ENCODE measurements around the gene BEST3.

Gene BEST3

DNA sequence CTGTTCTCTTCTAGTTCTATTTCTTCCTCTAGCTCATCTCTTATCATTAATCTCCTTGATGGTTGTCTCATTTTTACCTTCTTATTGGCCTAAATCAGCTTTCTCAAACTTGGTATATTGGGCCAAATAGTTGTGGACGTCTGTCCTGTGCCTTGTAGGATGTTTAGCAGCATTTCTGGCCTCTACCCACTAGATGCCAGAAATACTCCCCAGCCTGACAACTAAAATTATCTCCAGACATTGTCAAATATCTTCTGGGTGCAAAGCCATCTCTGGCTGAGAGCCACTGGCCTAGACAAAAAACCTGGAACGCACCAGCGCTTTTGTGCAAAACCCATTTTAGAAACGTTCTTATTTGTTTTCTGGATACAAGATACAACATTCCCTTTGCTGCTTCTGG is 49.6 kb downstream of the BEST3 start:
- CTCF ChIA-PET, result interaction anchor here (2.0 kb wide), 1 partner anchor 9 kb away, joined by 8 read pairs; no protein-coding TSS in a partner anchor
- DNase-seq, result no peak
- H3K4me1 ChIP-seq (ENCODE audit: control extremely low read depth in 1 of 4, control insufficient read depth in 4 of 4, insufficient read depth in 4 of 4, low read length in 3 of 4), result no peaks in the 10 kb centered on the region
- H3K27me3 ChIP-seq (replicated peaks in 2 of 5; ENCODE audit: control insufficient read depth in 4 of 5, insufficient read depth in 5 of 5, low read length in 4 of 5), result peaks cover 0 to 2% (median 0%) of the 10 kb centered on the region in 5 experiments
- POLR2A ChIA-PET, result no interaction called here
- WGBS (ENCODE audit: insufficient coverage), result 84% methylated on average over 3 of the region's 4 CpGs
- H3K27ac ChIP-seq (ENCODE audit: insufficient read depth in 1 of 2, low read depth in 1 of 2, low read length in 2 of 2, poor library complexity in 1 of 2, severe bottlenecking in 2 of 2), result no peak overlapping the region
- H3K9me3 ChIP-seq (ENCODE audit: control extremely low read depth in 1 of 5, control insufficient read depth in 4 of 5, insufficient read depth in 2 of 5, low read depth in 1 of 5, low read length in 4 of 5), result no peaks in the 10 kb centered on the region
- no peak overlapping the region for H3K4me3 ChIP-seq (ENCODE audit: control insufficient read depth in 1 of 7, extremely low read depth in 1 of 7, insufficient read depth in 4 of 7, low read depth in 2 of 7, low read length in 6 of 7)
- no peaks in the 10 kb centered on the region for H3K36me3 ChIP-seq (ENCODE audit: control insufficient read depth in 4 of 4, insufficient read depth in 4 of 4, low read length in 3 of 4)

DNA sequence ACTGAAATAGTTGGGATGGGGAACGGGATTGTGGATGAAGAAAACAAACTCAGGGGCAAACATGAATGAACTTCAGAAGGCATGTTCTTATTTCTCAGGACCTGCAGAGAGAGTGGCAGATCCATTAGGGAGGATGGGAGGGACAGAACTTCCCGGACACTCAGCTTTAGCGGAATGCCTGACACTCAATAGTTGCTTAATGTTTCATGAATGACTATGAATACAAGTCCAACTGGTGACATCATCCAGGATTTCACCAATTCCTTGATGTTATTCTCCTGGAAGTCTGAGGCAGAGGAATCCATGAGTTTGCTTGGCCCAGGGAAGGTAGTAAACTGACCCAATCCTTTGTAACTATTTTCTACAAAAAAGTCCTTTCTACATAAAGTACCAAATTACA is 50.6 kb downstream of the BEST3 start:
- Histone ChIP-seq H3K9me3 (ENCODE audit: control extremely low read depth in 1 of 5, control insufficient read depth in 4 of 5, insufficient read depth in 2 of 5, low read depth in 1 of 5, low read length in 4 of 5) (no peaks in the 10 kb centered on the region), H3K27me3 (replicated peaks in 2 of 5; ENCODE audit: control insufficient read depth in 4 of 5, insufficient read depth in 5 of 5, low read length in 4 of 5) (peaks cover 0 to 2% (median 0%) of the 10 kb centered on the region in 5 experiments), H3K36me3 (ENCODE audit: control insufficient read depth in 4 of 4, insufficient read depth in 4 of 4, low read length in 3 of 4) (no peaks in the 10 kb centered on the region), H3K4me1 (ENCODE audit: control extremely low read depth in 1 of 4, control insufficient read depth in 4 of 4, insufficient read depth in 4 of 4, low read length in 3 of 4) (no peaks in the 10 kb centered on the region), H3K4me3 (ENCODE audit: control insufficient read depth in 1 of 7, extremely low read depth in 1 of 7, insufficient read depth in 4 of 7, low read depth in 2 of 7, low read length in 6 of 7) (no peak overlapping the region), H3K27ac (ENCODE audit: insufficient read depth in 1 of 2, low read depth in 1 of 2, low read length in 2 of 2, poor library complexity in 1 of 2, severe bottlenecking in 2 of 2) (no peak overlapping the region)
- no peak for DNase-seq
- ChIA-PET CTCF (interaction anchor here (2.0 kb wide), 1 partner anchor 8 kb away, joined by 8 read pairs; no protein-coding TSS in a partner anchor), POLR2A (no interaction called here)
- WGBS (ENCODE audit: insufficient coverage), result 100% methylated on average over 3 of the region's 3 CpGs

DNA sequence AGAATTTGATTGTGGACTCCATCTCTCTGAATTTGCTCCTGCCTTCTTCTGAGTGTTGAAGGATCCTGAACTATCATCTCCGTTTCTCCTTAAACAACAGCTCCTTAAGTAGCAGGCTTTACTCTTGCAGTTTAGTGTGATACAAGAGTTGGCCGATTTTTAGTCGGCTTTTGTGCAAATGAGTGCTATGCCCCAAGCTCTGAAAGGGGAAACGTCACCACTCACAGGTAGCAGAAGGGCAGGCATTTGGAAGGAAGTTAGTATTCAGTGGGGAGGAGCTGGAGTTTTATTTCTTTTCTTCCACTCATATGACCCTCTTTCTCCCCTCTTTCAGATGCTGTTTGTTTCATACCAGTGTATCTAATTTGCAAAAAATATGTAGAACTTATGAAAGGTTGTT is 51.9 kb downstream of the BEST3 start:
- POLR2A ChIA-PET, result no interaction called here
- H3K4me1 ChIP-seq (ENCODE audit: control extremely low read depth in 1 of 4, control insufficient read depth in 4 of 4, insufficient read depth in 4 of 4, low read length in 3 of 4), result no peaks in the 10 kb centered on the region
- no peaks in the 10 kb centered on the region for H3K9me3 ChIP-seq (ENCODE audit: control extremely low read depth in 1 of 5, control insufficient read depth in 4 of 5, insufficient read depth in 2 of 5, low read depth in 1 of 5, low read length in 4 of 5)
- WGBS (ENCODE audit: insufficient coverage), result no CpG with 5 or more reads among the region's 4 CpGs
- DNase-seq, result no peak
- H3K36me3 ChIP-seq (ENCODE audit: control insufficient read depth in 4 of 4, insufficient read depth in 4 of 4, low read length in 3 of 4), result no peaks in the 10 kb centered on the region
- H3K27me3 ChIP-seq (replicated peaks in 2 of 5; ENCODE audit: control insufficient read depth in 4 of 5, insufficient read depth in 5 of 5, low read length in 4 of 5), result peaks cover 0 to 2% (median 0%) of the 10 kb centered on the region in 5 experiments
- H3K4me3 ChIP-seq (ENCODE audit: control insufficient read depth in 1 of 7, extremely low read depth in 1 of 7, insufficient read depth in 4 of 7, low read depth in 2 of 7, low read length in 6 of 7), result no peak overlapping the region
- no peak overlapping the region for H3K27ac ChIP-seq (ENCODE audit: insufficient read depth in 1 of 2, low read depth in 1 of 2, low read length in 2 of 2, poor library complexity in 1 of 2, severe bottlenecking in 2 of 2)
- CTCF ChIA-PET, result interaction anchor here (0.5 kb wide), 1 partner anchor 262 kb away, joined by 3 read pairs; no protein-coding TSS in a partner anchor

DNA sequence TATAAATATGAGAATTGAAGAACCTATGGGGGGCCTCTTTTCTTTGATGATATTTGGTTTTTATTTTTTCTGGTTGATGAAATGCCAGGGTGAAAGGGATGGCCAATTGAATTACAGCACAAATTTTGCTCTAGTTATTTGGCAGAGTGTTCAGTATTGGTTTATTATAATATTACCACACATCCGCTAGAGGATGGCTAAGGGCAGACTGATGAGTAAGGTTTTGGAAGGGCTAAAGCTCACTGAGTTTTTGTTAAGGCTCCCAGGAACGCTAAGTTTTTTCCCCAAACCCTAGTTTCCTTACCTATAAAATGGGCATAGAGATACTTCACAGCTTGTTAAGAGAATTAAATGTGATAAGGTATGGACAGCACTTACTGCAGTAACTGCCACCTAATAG is 54.1 kb downstream of the BEST3 start:
- Histone ChIP-seq H3K4me3 (ENCODE audit: control insufficient read depth in 1 of 7, extremely low read depth in 1 of 7, insufficient read depth in 4 of 7, low read depth in 2 of 7, low read length in 6 of 7) (no peak overlapping the region), H3K27me3 (replicated peaks in 2 of 5; ENCODE audit: control insufficient read depth in 4 of 5, insufficient read depth in 5 of 5, low read length in 4 of 5) (peaks cover 0 to 2% (median 0%) of the 10 kb centered on the region in 5 experiments), H3K9me3 (ENCODE audit: control extremely low read depth in 1 of 5, control insufficient read depth in 4 of 5, insufficient read depth in 2 of 5, low read depth in 1 of 5, low read length in 4 of 5) (no peaks in the 10 kb centered on the region), H3K36me3 (ENCODE audit: control insufficient read depth in 4 of 4, insufficient read depth in 4 of 4, low read length in 3 of 4) (no peaks in the 10 kb centered on the region), H3K4me1 (ENCODE audit: control extremely low read depth in 1 of 4, control insufficient read depth in 4 of 4, insufficient read depth in 4 of 4, low read length in 3 of 4) (no peaks in the 10 kb centered on the region), H3K27ac (ENCODE audit: insufficient read depth in 1 of 2, low read depth in 1 of 2, low read length in 2 of 2, poor library complexity in 1 of 2, severe bottlenecking in 2 of 2) (no peak overlapping the region)
- 80% methylated on average over 1 of the region's 2 CpGs for WGBS (ENCODE audit: insufficient coverage)
- POLR2A ChIA-PET, result no interaction called here
- DNase-seq, result no peak
- CTCF ChIA-PET, result interaction anchor here (0.9 to 1.2 kb wide), 3 partner anchors 9 to 18 kb away, joined by 3 to 4 read pairs (median 3); no protein-coding TSS in a partner anchor

DNA sequence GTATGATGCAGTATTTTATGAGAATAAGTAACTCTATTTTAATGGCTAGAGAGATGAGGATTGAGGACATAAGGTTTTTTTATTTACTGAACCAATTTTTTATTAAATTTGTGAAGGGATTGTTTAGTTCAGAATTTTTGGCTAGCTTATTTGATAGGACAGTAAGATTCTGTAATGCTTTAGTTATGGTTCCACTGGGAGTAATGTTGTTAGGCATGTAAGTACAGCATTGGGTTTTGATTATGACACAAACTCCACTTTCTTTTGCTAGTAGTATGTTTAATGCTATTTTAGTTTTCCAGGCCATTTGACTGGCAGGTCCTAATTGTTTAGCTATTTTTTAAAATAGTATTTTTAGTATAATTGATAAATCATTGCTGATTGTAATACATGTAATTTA is 54.6 kb downstream of the BEST3 start:
- H3K27me3 ChIP-seq (replicated peaks in 2 of 5; ENCODE audit: control insufficient read depth in 4 of 5, insufficient read depth in 5 of 5, low read length in 4 of 5), result peaks cover 0 to 2% (median 0%) of the 10 kb centered on the region in 5 experiments
- CTCF ChIA-PET, result interaction anchor here (0.9 to 1.2 kb wide), 3 partner anchors 8 to 19 kb away, joined by 3 to 4 read pairs (median 3); no protein-coding TSS in a partner anchor

DNA sequence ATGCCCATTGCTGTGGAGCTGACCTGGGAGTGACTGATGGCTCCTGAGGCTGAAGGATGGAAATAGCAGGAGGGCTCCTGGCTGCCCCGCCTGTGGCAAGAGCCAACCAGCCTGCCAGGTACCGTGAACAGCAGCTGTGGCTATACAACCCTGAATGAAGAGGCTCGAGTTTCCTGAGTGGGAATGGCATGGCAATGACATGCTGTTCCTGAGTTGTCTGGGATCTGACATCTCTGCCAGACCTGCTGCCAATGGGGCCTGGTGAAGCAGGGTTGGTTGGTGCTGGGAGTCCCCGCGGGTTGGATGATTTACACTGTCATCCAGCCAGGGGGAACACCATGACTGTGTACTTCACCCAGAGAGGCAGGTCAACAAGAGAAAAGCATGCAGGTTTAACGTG is 56.6 kb downstream of the BEST3 start:
- Histone ChIP-seq H3K27me3 (replicated peaks in 2 of 5; ENCODE audit: control insufficient read depth in 4 of 5, insufficient read depth in 5 of 5, low read length in 4 of 5) (no peaks in the 10 kb centered on the region), H3K27ac (ENCODE audit: insufficient read depth in 1 of 2, low read depth in 1 of 2, low read length in 2 of 2, poor library complexity in 1 of 2, severe bottlenecking in 2 of 2) (no peak overlapping the region), H3K4me3 (ENCODE audit: control insufficient read depth in 1 of 7, extremely low read depth in 1 of 7, insufficient read depth in 4 of 7, low read depth in 2 of 7, low read length in 6 of 7) (no peak overlapping the region), H3K4me1 (ENCODE audit: control extremely low read depth in 1 of 4, control insufficient read depth in 4 of 4, insufficient read depth in 4 of 4, low read length in 3 of 4) (no peaks in the 10 kb centered on the region), H3K9me3 (ENCODE audit: control extremely low read depth in 1 of 5, control insufficient read depth in 4 of 5, insufficient read depth in 2 of 5, low read depth in 1 of 5, low read length in 4 of 5) (no peaks in the 10 kb centered on the region), H3K36me3 (ENCODE audit: control insufficient read depth in 4 of 4, insufficient read depth in 4 of 4, low read length in 3 of 4) (no peaks in the 10 kb centered on the region)
- ChIA-PET POLR2A (no interaction called here), CTCF (interaction anchor here (0.6 kb wide), 1 partner anchor 835 kb away, joined by 3 read pairs; no protein-coding TSS in a partner anchor)
- WGBS (ENCODE audit: insufficient coverage), result 93% methylated on average over 6 of the region's 6 CpGs
- no peak for DNase-seq

More for the DNA sequence above, 54.6 kb downstream of the BEST3 start:
- POLR2A ChIA-PET, result no interaction called here
- Histone ChIP-seq H3K4me1 (ENCODE audit: control extremely low read depth in 1 of 4, control insufficient read depth in 4 of 4, insufficient read depth in 4 of 4, low read length in 3 of 4) (no peaks in the 10 kb centered on the region), H3K9me3 (ENCODE audit: control extremely low read depth in 1 of 5, control insufficient read depth in 4 of 5, insufficient read depth in 2 of 5, low read depth in 1 of 5, low read length in 4 of 5) (no peaks in the 10 kb centered on the region), H3K36me3 (ENCODE audit: control insufficient read depth in 4 of 4, insufficient read depth in 4 of 4, low read length in 3 of 4) (no peaks in the 10 kb centered on the region), H3K27ac (ENCODE audit: insufficient read depth in 1 of 2, low read depth in 1 of 2, low read length in 2 of 2, poor library complexity in 1 of 2, severe bottlenecking in 2 of 2) (no peak overlapping the region), H3K4me3 (ENCODE audit: control insufficient read depth in 1 of 7, extremely low read depth in 1 of 7, insufficient read depth in 4 of 7, low read depth in 2 of 7, low read length in 6 of 7) (no peak overlapping the region)
- DNase-seq, result no peak

DNA sequence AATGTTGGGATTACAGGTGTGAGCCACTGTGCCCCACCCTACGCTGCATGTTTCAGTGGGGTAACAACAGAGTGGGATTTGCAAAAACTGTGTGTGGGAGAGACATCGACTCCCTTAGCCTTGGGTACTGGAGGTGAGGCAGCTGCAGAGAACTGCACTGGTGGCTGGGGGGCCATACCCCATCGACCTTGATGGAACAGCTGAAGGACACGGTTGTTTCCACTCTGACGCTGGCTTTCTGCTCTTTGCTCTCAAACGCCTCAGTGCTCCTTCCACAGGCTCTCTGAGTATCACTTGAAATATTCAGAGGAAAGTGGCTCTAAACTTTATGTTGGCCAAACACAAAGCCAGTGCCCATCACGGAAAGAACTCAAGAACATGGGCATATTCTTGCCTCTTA is 57.6 kb downstream of the BEST3 start:
- WGBS (ENCODE audit: insufficient coverage), result 100% methylated on average over 7 of the region's 7 CpGs
- H3K9me3 ChIP-seq (ENCODE audit: control extremely low read depth in 1 of 5, control insufficient read depth in 4 of 5, insufficient read depth in 2 of 5, low read depth in 1 of 5, low read length in 4 of 5), result no peaks in the 10 kb centered on the region

More for the DNA sequence above, 57.6 kb downstream of the BEST3 start:
- Histone ChIP-seq H3K36me3 (ENCODE audit: control insufficient read depth in 4 of 4, insufficient read depth in 4 of 4, low read length in 3 of 4) (no peaks in the 10 kb centered on the region), H3K4me1 (ENCODE audit: control extremely low read depth in 1 of 4, control insufficient read depth in 4 of 4, insufficient read depth in 4 of 4, low read length in 3 of 4) (no peaks in the 10 kb centered on the region), H3K27ac (ENCODE audit: insufficient read depth in 1 of 2, low read depth in 1 of 2, low read length in 2 of 2, poor library complexity in 1 of 2, severe bottlenecking in 2 of 2) (no peak overlapping the region), H3K27me3 (replicated peaks in 2 of 5; ENCODE audit: control insufficient read depth in 4 of 5, insufficient read depth in 5 of 5, low read length in 4 of 5) (no peaks in the 10 kb centered on the region), H3K4me3 (ENCODE audit: control insufficient read depth in 1 of 7, extremely low read depth in 1 of 7, insufficient read depth in 4 of 7, low read depth in 2 of 7, low read length in 6 of 7) (no peak overlapping the region)
- ChIA-PET CTCF (no interaction called here), POLR2A (no interaction called here)
- no peak for DNase-seq

Data from common myeloid progenitor, CD34-positive (primary cell).